IPS-18c (cell line): ENCODE results near the gene UQCC2.

ENCODE experiments used
- H3K4me3 ChIP-seq: 2 replicates; pipeline ENCODE4 v1.7.0; 2013; ENCODE audit warnings: low read depth, mild to moderate bottlenecking, low read length, moderate library complexity; ENCODE audit not compliant: insufficient read depth
- H3K9me3 ChIP-seq: one replicate; pipeline ENCODE4 v1.6.1; 2013; ENCODE audit warnings: mild to moderate bottlenecking, low read length, moderate library complexity; ENCODE audit not compliant: control insufficient read depth, insufficient read depth

The UQCC2 gene

DNA sequence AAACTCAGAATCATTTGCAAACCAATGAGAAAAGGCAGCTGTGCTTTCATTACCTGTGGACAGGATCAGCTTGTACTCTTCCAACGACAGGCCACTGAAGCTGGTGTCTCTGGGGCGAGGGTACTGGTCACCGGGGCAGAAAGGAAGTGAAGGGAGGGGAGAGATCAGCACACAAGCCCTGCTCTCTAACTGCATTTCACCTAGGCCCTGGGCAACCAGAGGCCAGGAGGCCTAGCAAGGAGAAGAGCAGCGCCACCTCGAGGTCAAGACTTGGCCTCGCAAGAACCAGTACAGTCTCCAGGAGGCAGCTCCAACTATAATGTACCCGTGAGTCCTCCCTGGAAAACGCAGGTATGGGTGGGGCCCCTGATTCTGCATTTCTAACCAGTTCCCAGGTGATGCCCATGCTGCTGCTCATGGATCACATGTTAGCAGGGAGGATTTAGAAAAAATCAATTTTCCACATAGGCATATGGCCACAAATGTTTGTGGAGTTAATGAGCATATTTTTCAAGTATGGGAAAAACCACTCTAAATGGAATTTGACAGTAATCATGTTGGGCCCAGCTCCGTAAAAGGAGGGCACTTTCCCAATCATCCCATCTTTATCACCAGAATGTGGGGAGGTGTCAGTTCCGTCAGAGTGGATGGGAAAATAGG lies 11.0 kb downstream of the UQCC2 start:
- Histone ChIP-seq H3K4me3 (no peak overlapping the region), H3K9me3 (no peaks in the 10 kb centered on the region)

DNA sequence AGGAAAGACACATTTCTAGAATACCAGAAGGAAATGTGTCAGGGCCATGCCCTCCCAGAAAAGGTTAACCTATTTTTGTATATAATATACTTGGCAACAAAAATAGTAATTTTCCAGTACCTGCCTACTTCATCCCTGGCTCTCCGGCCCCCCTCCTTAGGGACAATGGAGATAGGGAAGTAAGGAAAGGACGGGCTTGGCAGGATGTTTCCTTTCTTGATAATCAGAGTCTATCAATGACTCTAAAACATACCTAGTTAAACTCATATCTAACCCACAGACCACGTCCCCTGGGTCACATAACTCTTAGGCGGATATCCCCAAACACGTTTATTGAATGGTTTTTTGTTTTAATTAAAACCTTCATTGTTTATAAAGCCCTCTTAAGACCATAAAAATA lies 11.8 kb downstream of the UQCC2 start:
- H3K4me3 ChIP-seq = no peak overlapping the region

DNA sequence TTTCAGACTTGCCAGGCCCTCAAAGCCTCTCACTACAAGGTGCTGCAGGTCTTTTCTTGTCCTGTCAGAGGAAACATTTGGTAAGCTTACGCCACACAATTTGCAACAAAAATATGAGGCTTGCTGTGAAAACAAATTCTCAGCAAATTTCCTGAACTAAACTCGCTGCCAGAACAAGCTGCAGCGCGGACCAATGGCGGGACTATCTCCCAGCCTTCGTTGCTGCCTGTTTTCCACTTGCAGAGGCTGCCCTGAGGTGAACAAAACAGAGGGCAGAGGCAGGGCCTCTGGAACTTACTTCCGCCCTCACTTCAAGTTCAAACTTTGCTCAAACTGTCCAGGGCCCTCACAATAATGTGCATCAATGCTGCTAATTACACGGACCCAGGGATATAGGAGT lies 12.4 kb downstream of the UQCC2 start:
- Histone ChIP-seq H3K9me3 (no peaks in the 10 kb centered on the region), H3K4me3 (no peak overlapping the region)

More for the DNA sequence above, 11.8 kb downstream of the UQCC2 start:
- H3K9me3 ChIP-seq = no peaks in the 10 kb centered on the region

DNA sequence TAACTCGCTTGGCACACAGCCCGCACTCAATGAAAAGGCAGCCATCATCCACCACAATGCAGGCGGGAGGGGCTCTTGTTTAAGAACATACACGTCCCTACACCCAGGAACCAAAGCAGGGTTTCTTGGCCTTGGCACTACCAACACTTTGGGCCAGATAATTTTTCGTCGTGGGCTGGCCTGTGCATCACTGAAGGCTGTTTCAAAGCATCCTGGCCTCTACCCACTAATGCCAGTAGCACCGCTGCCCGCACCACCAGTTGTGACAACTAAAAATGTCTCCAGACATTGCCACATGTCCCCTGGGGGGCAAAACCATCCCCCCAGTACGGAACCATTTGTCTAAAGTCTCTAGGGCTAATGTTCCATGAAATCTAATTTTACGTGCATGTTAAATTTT lies 13.0 kb downstream of the UQCC2 start:
- H3K9me3 ChIP-seq = no peaks in the 10 kb centered on the region
- H3K4me3 ChIP-seq = no peak overlapping the region

DNA sequence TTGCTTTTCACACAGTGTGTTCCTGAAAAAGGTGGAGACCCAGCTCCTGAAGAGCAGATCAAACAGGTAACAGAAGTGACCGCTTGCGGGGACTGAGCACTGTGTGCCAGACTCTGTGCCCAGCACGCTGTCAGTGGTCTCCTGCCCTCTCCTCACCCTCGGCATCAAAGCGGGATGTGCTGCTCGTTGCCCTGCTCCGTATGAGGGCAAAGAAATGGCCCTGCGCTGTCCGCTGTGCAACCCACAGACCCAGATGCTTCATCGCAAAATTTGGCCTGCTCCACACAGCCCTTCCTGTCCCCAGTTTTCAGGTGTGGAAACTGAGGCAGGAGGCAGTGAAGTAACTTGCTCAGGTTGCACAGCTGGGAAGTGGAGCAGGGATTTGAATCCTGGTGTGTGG lies 13.7 kb downstream of the UQCC2 start:
- no peak overlapping the region for H3K4me3 ChIP-seq
- no peaks in the 10 kb centered on the region for H3K9me3 ChIP-seq

DNA sequence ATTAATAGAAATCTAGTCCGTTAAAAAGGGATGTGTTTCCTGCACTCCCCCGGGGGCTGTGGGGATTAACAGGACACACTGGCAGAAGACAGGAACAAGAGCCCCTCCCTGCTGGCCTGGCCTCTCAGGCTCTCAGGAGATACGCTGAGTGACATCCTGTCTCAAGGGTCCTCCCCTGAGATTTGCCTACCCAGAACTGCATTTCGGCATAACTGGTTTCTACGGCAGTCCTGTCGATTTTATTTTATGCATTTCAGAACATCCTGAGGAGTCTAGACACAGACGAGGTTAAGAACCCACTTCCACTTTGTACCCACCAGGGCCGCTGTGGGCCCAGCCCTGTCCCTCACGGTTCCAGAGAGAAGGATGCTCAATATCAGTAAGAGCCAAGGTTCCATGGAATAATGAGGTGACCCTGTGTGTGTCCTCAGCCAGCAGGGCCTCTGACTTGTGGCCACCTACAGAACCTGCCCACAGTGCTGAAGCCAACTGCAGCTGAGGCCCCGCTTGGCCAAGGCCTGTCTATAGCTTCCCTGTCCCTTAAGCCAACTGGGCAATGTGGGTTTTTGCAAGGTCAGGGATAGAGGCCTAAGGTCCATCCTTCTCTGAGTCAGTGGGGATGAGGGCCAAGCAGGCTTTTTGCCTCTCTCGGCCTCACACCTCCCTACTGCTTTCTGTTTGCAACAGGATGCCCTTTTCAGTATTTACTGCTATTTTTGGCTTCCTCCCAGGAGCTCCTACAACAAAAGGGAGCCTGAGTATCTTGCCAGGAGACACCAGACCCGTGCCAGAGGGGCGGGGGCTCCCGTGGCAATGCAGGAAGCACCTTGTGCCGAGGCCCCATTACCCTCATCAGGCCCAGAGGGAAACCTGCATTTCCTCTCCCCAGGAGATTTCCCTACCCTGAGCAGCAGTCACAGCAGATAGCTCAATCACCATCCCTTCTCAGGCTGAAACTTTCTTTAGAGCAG lies 14.7 kb downstream of the UQCC2 start:
- no peaks in the 10 kb centered on the region for H3K9me3 ChIP-seq
- H3K4me3 ChIP-seq = no peak overlapping the region

DNA sequence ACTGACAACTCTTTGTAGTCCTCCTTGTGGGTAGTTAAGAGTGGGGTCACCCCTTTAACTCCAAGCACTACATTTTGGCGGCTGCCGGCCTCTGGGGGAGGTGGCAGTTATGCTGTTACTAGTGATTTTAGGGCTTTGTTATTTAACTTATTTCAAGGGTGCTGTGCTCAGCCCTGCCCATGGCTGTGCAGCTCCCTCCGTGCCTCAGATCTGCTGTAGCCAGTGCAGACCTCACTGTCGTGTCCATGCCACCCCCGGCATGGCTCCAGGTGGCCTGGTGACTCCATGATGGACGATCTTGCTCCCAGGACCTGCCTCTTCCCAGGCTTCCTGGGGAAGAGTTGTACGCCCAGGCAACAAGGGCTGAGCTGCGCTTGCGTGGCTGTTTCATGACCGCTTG lies 15.4 kb downstream of the UQCC2 start:
- no peaks in the 10 kb centered on the region for H3K9me3 ChIP-seq
- no peak overlapping the region for H3K4me3 ChIP-seq

DNA sequence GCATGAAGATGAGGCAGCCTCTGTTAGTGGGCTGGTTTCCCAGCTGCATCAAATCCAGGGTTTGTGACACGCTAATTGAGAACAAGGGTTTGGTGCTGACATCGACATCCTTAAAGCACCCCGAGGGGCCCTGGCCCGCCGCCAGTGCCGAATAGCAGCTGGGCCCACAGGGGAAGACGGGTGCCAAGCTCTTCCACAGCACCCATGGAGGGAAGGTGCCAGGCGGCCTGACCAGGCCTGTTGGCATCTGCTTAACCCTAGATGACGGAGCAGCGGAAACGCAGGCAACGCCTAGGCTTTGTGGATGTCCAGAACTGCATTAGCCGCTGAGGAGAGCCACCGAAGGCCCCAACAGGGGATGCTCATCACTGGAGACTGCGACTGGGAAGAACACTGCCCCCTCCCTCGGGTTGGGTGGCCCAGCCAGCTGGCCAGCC lies 16.0 kb downstream of the UQCC2 start:
- Histone ChIP-seq H3K9me3 (no peaks in the 10 kb centered on the region), H3K4me3 (no peak overlapping the region)

DNA sequence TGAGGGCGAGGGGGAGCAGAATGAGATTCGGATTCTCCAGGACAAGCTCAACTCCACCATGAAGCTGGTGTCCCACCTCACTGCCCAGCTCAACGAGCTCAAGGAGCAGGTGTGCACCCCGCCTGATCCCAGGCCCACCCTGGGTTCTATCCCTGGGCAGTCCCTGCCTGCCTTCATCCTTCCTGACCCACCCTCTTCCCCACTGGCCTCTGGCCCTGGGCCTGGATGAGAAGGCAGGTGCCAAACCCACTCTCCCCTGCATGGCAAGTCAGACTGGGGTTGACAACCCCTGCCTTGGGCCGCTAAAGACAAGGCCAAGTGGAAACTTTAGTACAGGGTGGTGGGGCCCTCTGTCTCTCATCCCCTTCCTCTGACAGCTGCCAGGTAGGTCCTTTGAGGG lies 16.5 kb downstream of the UQCC2 start:
- H3K9me3 ChIP-seq = no peaks in the 10 kb centered on the region
- H3K4me3 ChIP-seq = no peak overlapping the region

DNA sequence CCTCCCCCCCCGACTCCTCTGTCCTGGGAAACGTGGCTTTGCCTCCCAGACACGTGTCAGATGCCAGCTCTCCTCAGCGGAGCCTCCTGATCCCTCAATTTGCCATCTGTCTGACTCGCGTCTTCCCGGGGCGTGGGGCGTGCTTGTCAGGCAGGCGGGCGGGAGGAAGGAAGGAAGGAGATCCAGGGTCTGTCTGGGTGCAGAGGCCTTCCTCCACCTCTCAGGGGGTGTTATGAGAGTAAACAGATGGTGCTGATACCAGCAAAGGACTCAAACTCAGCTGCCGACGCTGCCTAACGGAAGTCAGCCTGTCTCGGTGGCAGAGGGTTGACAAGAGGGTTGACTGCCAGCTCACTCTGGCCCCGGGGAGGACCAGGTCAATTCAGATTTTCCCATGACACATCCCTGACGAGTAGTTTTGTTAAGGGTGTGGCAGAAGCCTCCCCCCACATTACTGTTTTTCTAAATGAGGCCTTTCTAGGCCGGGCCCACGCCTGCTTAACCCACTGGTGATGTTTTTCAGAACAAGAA lies 17.0 kb downstream of the UQCC2 start:
- H3K9me3 ChIP-seq = no peaks in the 10 kb centered on the region
- H3K4me3 ChIP-seq = no peak overlapping the region

DNA sequence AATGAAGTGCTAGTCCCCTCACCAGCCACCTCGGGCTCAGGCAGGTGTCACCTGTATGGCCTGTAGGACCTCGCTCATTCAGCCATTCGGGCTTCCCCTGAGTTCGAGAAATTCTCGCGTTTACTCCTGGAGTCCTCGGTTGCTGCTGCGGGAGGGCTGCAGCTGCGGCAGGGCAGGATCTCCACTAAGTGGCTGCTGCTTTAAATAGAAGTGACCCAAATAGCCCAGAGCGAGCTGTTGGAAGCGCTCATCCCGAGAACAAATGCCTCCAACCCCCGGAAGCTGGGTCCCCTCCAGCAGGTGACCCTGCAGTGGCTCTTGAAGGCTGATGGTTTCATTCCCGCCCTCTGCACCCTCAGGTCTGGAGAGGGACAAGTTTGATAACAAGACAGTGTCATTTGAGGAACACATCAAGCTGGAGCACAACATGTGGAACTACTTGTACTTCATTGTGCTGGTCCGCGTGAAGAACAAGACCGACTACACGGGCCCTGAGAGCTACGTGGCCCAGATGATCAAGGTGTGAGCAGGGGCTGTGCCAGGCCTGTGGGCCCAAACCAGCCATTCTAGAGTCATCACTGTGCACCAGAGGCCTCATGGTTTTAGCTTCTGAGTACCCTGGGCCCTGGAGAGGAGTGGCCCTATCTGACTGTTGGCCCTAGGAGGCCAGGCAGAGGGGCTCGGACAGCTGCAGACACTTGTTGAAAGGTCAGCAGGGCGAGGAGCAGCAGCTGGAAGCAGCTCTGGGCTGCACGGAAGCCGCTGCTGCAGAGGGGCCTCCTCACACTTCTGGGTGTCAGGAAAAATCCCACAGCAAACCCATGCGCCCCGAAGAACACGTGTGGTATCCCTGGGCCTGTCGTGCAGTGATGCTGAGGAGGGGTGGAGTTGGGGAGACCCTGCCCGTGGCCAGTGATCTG lies 18.1 kb downstream of the UQCC2 start:
- Histone ChIP-seq H3K4me3 (no peak overlapping the region), H3K9me3 (no peaks in the 10 kb centered on the region)

DNA sequence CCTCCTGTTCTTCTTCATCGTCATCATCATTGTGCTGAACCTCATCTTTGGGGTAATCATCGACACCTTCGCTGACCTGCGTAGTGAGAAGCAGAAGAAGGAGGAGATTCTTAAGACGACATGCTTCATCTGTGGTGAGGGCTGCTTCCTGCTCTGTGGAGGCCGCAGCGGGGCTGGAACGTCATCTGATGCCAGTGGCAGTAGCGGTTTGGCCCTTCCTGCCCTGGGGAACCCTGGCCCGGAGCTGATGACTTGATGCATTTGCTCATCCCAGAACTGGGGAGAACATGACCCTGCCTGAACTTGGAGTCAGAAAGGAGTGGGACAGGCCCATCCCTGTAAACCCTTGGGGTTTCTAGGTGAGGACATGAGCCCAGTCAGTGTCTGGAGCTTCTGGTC lies 18.7 kb downstream of the UQCC2 start:
- Histone ChIP-seq H3K4me3 (no peak overlapping the region), H3K9me3 (no peaks in the 10 kb centered on the region)

DNA sequence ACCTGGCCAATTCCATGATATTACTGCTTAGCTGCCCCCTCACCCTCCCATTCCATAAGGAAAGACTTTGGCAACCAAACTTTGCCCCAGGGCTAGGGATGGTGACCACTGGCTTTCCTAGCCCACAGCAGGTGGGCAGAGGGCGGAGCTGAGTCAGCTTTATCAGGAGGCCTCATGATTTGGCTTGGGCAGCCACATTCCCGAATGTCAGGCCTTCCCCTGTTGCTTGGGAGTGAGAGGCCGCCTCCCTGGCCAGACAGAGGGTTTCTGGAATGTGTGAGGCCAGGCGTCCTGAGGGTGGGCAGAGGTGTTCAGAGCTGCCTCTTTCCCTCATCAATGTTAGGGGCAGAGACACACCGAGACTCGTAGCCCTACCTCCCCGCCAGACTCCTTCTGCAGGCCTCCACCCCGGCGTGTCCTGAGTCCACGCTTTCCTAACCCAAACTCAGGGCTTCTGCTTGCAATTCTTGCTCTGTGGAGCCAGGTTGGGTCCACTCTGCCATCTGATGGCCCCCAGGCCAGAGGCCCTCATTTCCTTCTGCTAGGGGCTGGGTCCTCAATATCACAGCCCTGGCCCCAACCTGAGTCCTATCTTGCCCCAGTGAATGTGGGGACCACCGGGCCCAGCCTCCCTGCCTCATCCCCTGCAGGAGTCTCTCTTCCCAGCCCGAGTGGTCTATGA lies 19.3 kb downstream of the UQCC2 start:
- Histone ChIP-seq H3K4me3 (no peak overlapping the region), H3K9me3 (no peaks in the 10 kb centered on the region)

DNA sequence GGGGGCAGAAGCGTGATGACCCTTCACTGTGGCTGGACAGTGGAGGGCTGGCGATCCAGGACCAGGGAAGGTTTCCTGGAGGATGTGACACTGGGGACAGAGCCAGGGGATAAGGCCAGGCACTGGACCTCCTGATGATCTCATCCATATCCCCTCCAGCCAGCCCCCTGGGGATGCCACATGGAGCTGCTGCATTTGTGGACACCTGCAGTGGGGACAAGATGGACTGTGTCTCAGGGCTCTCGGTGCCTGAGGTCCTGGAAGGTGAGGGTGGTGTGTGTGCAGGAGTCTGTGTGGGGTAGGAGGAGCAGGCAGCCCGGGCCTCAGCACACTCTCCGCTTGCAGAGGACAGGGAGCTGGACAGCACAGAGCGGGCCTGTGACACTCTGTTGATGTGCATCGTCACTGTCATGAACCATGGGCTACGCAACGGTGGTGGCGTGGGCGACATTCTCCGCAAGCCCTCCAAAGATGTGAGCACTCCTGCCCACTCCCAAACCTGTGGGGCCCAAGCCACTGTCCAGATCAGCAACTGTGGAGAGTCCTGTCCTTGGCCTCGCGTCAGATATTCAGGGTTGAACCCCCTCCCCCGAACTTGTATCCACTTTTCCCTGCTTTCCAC lies 19.9 kb downstream of the UQCC2 start:
- H3K9me3 ChIP-seq = no peaks in the 10 kb centered on the region

DNA sequence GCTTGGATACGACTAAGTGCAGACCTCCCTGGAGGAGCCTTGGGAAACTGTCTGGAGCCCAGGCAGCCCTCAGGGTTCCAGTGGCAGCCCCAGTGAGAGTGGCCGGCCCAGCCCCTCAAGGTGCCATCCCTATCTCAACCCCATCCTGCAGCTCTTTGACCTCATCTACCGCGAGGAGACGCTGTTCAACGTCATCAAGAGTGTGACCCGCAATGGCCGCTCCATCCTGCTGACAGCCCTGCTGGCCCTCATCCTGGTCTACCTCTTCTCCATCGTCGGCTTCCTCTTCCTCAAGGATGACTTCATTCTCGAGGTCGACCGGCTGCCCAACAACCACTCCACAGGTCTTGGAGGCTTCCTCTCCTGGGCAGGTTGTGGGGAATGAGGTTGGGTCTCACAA lies 20.7 kb downstream of the UQCC2 start:
- Histone ChIP-seq H3K4me3 (no peak overlapping the region), H3K9me3 (no peaks in the 10 kb centered on the region)

More for the DNA sequence above, 19.9 kb downstream of the UQCC2 start:
- H3K4me3 ChIP-seq = no peak overlapping the region

DNA sequence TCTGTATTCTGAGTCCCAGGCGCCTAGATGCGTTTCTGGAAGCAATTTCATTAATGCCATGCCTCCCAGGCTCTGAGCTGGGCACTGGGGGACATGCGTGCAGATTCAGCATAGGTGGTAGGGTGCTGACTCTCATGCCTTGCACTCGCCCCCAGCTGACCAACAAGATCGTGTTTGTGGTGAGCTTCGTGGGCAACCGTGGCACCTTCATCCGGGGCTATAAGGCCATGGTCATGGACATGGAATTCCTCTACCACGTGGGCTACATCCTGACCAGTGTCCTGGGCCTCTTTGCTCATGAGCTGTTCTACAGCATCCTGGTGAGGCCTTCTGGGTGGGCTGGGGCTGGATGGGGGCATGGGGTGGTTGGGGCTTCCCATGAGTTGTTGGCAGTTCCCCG lies 21.6 kb downstream of the UQCC2 start:
- H3K9me3 ChIP-seq = no peaks in the 10 kb centered on the region

More for the DNA sequence above, 21.6 kb downstream of the UQCC2 start:
- no peak overlapping the region for H3K4me3 ChIP-seq
